GM18505 (cell line): Measurements from ENCODE around the gene MACROD2.

Experiments
- ATAC-seq: cut with Tn5 transposase; IDR thresholded peaks from one replicate; pipeline ENCODE4 v1.9.1; 2021; ENCODE audit not compliant: unreplicated experiment
- POLR2A ChIP-seq: IDR thresholded peaks from 4 replicates; pipeline ENCODE4 v1.6.1; 2011; ENCODE audit warnings: borderline replicate concordance; ENCODE audit not compliant: insufficient read depth, insufficient read length; ENCODE audit errors: extremely low read depth

MACROD2 gene

DNA sequence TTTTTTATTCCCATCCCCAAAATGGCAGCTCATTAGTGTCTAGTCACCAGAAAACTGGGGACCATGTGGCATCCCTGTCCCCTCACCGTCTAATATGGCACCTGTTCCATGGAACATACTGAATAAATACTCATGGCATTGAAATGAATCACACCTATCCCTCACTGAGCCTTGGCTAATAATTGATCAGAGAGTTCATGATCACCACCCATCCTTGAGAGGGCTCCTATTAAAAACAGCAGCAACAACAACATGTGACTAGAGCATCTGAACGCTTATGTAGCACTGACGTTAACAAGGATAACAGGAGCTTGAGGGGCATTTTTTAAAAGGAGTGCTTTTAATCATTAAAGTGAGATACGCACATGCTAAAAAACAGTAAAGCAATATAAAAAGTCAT, 1453.7 kb downstream of the MACROD2 start:
- ATAC-seq: no peak
- TF ChIP-seq POLR2A: no peak

DNA sequence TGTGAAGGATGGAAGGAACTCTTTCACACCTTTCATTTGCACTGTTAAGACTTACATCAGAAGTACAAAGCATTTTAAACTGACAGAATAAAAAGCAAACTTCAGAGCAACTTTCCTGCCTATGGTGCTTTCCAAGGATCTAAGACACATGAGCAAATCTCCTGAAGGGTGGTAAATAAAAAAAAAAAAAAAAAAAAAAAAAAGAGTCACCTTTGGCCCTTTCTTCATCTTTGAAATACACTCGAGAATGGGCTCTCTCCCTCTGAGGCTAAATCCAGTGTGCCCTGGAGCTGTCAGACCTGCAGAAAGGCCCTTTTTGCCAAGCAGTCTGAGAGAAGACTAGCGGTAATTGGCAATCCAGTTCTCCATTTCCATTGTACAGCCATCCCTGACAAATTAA, 1455.9 kb downstream of the MACROD2 start:
- no peak for TF ChIP-seq POLR2A
- ATAC-seq: no peak

DNA sequence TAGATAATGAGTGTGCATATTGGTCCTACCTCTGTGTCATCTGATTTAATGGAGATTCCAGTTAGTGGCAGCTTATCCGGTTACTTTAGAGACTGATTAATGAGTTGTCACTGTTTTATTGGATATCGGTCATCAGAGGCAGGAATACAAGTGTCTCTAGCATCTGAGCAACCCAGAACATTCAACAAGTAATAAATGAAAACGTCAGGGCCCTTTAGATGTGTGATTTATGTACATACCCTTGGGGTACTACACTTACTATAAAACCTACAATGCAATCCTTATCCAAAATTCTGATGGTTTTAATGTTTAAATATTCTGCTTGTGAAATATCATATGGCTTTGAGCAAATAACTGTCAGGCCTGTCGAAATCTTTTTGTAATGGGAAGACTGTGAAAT, 1460.0 kb downstream of the MACROD2 start:
- no peak for TF ChIP-seq POLR2A
- no peak for ATAC-seq

DNA sequence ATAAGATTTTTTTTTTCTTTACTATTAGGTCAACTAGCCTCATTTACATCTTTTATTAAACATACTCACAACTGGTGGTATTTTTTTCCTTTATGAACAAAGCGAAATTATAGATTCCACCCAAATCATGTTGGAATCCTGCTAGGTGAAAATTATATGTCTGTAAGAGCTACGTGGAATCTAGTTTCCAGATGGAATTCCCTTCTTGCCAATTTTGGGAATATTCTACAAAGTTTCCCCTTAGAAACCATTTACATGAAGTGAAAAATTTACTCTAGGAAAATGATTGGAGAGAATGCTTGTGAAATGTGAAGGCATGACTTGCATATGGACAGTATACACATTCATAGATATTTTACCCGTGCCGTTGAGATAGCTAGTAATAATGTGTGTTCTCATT, 1466.6 kb downstream of the MACROD2 start:
- ATAC-seq: no peak
- no peak for TF ChIP-seq POLR2A

DNA sequence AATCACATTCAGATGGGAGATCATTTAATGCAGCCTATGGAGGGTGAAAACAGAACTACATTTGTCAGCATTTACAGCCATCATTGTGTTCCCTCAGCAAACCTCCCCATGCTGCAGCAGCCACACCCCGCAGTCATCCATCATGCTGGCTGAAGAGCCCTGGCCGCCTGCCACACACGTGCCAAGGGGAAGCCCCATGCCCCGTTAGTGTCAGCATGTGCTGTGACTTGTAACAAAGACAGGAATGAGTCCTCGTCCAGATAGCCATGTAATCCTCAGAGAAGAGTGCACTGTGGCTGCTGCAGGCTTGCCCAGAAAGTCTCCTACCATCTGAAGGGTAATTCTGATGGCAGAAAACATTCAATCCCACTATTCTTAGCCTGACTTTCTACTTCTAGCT, 1480.2 kb downstream of the MACROD2 start:
- TF ChIP-seq POLR2A: no peak
- ATAC-seq: peak; percentile 48

DNA sequence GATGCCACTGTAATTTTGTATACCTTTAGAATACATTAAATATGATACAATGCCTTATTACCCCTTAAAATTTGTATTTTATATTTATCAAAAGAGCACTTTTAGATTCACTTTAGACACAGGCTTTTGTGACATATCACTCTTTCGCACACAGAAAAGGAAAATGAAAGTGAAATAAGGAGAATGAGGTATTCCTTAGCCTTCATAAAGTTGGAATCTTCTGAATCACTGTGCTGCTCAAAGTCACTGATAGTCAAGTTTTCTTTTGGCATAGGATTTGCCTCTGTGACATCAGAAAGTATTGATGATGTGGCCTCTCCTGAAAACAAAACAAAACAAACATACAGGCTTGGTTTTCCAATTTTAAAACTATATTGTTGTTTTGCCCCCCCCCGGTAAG, 1480.9 kb downstream of the MACROD2 start:
- TF ChIP-seq POLR2A: no peak
- ATAC-seq: no peak

DNA sequence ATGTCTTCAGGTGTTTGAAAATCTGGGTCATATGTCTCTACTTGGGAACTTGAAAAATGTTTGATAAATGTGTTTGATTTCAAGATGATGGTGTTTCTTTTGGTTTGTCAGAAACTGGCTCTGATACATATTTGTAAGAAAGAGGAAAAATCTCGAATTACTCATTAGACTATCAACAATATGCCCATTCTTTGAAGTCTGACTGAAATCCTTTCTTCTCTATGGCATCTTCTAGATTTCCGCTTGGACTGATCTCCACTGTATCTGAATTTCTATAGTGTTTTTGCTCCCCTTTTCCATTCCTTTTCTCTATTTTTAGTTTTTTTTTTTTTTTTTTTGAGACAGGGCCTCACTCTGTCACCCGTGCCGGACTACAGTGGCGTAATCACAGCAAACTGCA, 1481.5 kb downstream of the MACROD2 start:
- ATAC-seq: no peak
- TF ChIP-seq POLR2A: no peak

DNA sequence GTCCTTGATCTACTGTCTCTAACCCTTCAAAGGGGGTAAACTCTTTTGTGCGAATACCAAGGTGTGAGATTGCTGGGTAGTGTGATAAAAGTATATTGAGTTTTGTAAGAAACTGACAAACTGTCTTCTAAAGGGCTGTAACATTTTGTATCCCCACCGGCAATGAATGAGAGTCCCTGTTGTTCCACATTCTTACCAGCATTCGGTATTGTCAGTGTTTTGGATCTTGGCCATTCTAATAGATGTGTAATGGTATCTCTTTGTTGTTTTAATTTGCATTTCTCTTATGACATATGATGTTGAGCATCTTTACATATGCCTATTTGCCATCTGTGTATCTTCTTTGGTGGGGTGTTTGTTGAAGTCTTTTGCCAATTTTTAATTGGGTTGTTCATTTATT, 1487.2 kb downstream of the MACROD2 start:
- no peak for TF ChIP-seq POLR2A
- no peak for ATAC-seq

DNA sequence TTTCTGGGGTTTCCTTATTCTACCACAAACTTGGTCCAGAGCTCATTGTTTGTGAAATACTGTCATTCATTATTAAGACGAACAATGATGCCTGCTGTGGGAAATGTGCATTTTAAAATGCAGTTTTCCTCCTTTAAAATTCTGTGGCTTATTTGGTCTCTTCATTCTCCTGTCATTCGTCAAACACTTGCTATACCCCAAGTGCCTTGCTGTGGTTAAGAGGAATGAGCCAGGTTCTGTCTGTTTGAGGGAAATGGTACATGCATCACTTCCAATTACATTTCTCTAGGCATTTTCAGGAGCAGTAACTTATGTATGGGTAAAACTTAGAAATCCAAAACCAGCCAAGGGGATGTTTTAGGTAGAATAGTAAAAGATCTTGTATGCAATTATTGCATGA, 1490.2 kb downstream of the MACROD2 start:
- TF ChIP-seq POLR2A: no peak
- no peak for ATAC-seq

DNA sequence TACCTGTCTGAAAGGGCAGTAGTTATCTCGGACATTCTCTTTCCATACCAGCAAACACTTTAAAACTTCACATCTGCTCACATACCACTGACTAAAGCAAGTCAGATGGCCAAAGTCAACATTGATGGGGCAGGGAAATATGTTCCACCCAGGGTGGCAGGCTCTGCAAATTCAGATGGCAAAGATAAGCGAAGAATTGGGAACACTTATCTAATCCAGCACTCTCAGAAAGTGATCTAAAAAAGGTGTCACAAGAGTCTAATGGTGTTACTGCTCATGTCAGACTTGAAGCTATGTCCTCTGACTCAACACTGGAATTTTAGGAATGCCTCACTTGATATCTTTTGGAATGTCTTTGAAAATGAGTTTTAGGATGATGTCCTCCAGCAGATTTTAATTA, 1491.7 kb downstream of the MACROD2 start:
- no peak for ATAC-seq
- TF ChIP-seq POLR2A: no peak

DNA sequence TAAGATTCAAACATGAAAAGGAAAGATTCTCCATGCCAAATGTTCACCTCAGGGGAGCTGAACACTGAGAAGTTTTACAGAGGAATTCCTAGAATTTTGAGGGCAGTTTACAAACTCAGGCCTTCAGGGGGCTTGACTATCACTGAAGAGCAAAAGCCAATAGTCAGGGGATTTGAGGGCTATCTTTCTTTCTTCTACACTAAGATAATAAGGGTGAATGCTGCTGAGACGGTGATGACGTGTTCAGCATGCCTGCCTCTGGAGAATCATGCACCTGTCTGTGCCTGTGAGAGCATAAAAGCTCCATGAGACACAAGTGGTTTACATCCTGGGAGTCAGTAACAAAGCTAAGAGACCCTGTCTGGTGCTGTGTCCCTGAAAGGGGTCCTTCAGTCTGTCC, 1492.4 kb downstream of the MACROD2 start:
- ATAC-seq: no peak
- TF ChIP-seq POLR2A: no peak

DNA sequence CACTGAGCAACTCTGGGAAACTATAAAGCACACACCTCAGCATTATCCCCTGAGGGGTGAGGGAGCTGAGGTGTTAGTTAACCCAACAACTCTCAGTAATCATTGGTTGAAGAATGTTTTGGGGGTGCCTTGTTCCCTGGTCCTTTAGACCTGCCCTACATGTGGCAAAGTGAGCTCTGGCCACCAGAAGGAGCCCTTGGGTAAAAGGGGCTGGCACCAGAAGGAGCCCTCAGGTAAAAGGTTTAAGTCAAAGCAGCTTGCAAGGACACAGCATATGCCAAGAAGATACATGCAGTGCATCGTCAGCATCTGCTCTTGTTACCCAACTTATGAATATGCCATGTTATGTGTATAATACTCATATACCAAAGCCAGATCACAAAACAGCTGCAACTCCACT, 1496.3 kb downstream of the MACROD2 start:
- no peak for TF ChIP-seq POLR2A
- no peak for ATAC-seq

DNA sequence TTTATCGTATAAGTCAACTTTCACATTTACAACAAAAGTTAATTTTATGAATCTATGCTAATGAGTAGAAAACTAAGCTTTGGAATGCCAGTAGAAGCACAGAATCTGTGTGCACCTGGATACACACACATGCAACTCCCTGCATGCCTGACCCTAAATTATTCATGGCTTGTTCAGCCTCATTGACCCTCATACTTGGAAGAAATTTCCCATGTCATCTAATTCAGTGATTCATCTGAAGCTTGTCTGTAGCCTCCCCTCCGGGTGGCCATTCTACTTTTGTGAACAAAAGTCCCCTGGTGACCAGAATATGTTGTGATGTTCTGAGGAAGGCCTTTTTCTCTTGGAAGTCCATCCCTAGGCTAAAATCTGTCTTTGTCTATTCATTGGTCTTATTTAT, 1499.5 kb downstream of the MACROD2 start:
- ATAC-seq: no peak
- no peak for TF ChIP-seq POLR2A

DNA sequence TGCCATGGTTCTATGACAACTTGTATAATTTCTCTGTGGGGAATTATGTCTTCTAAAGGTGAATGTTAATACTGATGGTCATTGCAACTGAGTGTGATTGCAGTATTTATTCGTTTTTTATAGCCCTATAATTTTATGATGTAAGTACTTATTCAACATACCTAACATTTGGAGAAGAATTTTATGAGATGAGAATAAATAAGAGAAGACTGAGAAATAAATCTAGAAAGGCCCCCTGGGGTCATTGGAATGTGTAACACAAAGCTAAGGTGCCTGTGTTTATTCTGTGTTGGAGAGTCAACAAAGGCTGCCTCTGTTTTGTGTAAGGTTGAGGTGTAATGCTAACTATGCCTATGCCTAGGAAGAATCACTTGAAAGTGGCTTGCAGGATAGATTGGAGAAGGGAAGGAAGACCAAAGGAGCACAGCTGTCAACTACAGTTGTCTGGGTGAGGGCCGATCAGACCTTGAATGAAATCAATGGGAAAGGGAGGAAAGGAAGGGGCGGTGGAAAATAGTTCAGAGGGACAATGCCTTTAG, 1501.3 kb downstream of the MACROD2 start:
- ATAC-seq: no peak
- no peak for TF ChIP-seq POLR2A

DNA sequence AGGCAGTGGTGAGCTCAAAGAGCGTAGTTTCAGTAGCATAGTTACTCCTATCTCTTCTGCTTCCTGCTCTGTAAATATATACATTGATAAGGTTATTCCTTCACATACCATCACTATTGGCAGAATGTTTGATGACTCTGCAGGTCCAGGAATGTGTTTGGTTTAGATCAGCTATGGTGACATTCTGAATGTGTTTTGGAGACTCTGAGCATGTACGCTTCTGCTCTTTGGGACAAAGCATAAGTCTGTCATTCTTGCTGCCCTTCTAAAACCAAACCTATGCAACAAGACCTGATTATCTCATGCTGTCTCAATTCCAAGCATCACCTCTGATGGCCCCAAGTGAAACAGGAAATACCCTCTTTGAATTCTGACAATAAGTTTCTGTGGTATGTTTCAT, 1503.6 kb downstream of the MACROD2 start:
- no peak for TF ChIP-seq POLR2A
- ATAC-seq: no peak
